Inferior parietal cortex (tissue), 1 donor: Measurements from ENCODE around the gene LRP4.
A peak's percentile ranks its signal among the peaks of the same experiment; 100 is the strongest.

Source experiments
- DNase-seq: peaks from one replicate; pipeline ENCODE4 v3.0.0-alpha.2; 2016; ENCODE audit errors: extremely low spot score

The LRP4 gene

GRCh38 chr11:46845740-46846509 is 72.4 kb downstream of the LRP4 start, which contains the start of gene CKAP5:
CKAP5 (minus strand) TSS chr11:46846280; CDS start chr11:46821231, 25,049 bp downstream.
- DNase-seq, result peak; percentile 93

GRCh38 chr11:46845440-46845739 is 73.0 kb downstream of the LRP4 start:
- DNase-seq, result no peak

GRCh38 chr11:46840116-46840515 is 78.2 kb downstream of the LRP4 start:
- DNase-seq, result no peak

- DNase-seq, result no peak
Measured at GRCh38 chr11:46838501-46838900, 79.8 kb downstream of the LRP4 start.

- DNase-seq, result no peak
Measured at GRCh38 chr11:46837860-46838259, 80.5 kb downstream of the LRP4 start.

- no peak for DNase-seq
Measured at GRCh38 chr11:46836870-46837269, 81.5 kb downstream of the LRP4 start.

- DNase-seq, result no peak
Measured at GRCh38 chr11:46836431-46836830, 81.9 kb downstream of the LRP4 start.

GRCh38 chr11:46835897-46836296 is 82.5 kb downstream of the LRP4 start:
- DNase-seq, result no peak

- DNase-seq, result no peak
Measured at GRCh38 chr11:46834821-46835220, 83.5 kb downstream of the LRP4 start.

- DNase-seq, result no peak
Measured at GRCh38 chr11:46832511-46833214, 85.7 kb downstream of the LRP4 start.

- DNase-seq, result no peak
Measured at GRCh38 chr11:46827995-46828394, 90.4 kb downstream of the LRP4 start.

- peak; percentile 76 for DNase-seq
Measured at GRCh38 chr11:46826310-46827044, 91.9 kb downstream of the LRP4 start.

- peak; percentile 15 for DNase-seq
Measured at GRCh38 chr11:46808799-46809431, 109.4 kb downstream of the LRP4 start.
